GM20431 (cell line): ENCODE results near the gene MPC2.

Experiments used
- in situ Hi-C: fragments of 300-500 bp; cut with MseI, MboI; formaldehyde crosslinking; loops from one replicate; pipeline ENCODE4 v1.15.0; 2020; ENCODE audit warnings: low sequenced_read_pairs; ENCODE audit not compliant: unreplicated experiment

MPC2 gene

DNA sequence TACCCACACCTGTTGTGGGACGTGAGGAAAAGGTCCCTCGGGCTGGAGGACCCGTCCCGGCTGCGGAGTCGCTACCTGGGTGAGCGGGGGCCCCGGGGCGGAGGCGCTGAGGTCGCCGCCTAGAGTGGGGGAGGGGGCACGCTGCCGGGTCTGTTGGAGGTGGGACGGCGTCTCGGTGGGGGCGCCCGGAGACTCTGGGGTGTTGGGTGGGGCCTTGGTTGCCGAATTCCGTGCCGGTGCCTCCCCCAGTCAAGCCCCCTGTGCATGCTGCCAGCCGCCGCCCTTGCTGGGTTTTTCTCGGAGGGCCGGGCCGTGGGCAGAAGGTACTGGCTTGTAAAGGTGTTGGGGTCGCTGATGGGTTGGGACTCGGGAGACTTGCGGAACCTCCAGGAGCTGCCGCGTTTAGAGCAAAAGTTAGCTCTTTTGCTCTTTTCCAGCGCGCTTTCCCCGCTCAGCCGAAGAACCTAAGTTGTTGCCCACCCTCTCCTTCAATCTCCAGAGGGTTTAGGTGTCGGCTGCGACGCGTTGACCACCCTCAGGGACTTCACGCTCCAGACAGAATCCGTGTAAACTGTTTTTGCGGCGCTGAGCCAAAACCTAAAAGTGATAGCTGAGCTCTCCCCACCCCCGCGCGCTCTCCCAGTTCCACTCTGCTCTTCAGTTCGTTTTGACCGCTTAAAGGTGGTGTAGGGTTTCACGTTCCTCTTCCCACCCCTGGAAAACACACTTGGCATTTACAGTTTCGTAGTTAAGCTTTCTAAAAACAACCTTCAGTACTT lies at the start of gene MPC2:
TSS of gene MPC2 (minus strand) at position 143 of the 779 bp plus-strand sequence. CDS start 1,231 bp downstream, outside the sequence.
- in situ Hi-C loops = no loop called here

- in situ Hi-C loops = no loop called here
Observed at GRCh38 chr1:167984886-167985489, 48.1 kb upstream of the MPC2 start.

- in situ Hi-C loops = no loop called here
Observed at GRCh38 chr1:167983797-167984420, 47.0 kb upstream of the MPC2 start.

DNA sequence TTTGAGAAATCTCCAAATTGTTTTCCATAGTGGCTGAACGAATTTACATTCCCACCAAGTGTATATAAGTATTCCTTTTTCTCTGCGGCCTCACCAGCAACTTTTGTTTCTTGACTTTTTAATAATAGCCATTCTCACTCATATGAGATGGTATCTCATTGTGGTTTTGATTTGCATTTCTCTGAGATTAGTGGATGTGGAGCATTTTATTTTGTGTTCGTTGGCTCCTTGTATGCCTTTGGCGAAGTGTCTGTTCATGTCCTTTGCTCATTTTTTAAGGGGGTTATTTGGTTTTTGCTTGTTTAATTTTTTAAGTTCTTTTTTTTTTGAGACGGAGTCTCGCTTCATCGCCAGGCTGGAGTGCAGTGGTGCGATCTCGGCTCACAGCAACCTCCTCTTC lies 45.1 kb upstream of the MPC2 start:
- in situ Hi-C loops = no loop called here

DNA sequence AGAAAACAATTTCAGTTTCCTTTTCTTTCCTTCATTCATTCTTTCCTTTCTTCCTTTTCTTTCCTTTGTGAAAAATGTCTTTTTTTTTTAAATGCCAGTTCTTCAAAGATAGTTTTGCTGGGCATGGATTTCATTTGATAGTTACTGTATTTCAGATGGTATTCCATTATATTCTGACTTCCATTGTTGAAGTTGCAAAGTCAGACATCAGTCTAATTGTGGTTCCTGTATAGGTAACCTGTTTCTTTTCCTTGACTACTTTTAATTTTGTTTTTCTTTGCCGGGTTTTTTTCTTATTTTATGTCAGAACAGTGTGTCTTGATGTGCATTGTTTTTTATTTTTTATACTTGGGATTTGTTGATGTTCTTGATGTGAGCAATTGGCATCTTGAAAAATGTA lies 40.4 kb upstream of the MPC2 start:
- in situ Hi-C loops = no loop called here

- in situ Hi-C loops = no loop called here
Observed at GRCh38 chr1:167974698-167975097, 37.8 kb upstream of the MPC2 start.

DNA sequence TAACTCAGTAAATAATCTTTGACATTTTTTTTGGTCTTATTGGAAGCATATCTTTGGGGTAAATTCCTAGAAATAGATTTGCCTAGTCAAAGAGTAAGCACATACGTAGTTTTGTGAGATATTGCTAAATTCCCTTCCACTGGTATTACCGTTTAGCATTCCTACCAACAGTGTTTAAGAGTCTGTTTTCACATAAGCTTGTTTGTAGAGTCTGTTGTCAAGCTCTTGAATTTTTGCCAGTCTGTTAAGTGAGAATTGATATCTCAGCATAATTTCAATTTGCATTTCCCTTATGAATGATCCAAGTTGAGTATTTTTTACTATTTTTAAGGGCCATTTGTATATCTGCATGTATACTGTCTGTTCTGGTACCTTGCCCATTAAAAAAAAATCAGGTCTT lies 37.0 kb upstream of the MPC2 start:
- in situ Hi-C loops = no loop called here

- in situ Hi-C loops = no loop called here
Observed at GRCh38 chr1:167968569-167968968, 31.7 kb upstream of the MPC2 start.

DNA sequence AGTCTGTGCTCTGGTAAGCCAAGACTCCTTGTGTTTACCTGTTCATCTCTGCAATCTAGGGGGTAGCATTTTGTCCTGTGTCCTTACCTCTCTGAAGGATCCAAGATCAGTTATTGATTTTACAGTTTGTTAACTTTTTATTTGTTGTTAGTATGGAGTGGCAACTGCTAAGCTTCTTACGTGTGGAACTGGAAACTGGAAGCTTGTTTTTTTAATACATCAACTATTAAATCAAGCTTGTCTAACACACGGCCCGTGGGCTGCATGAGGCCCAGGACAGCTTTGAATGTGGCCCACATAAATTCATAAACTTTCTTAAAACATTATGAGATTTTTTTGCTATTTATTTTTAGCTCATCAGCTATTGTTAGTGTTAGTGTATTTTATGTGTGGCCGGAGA lies 29.2 kb upstream of the MPC2 start:
- in situ Hi-C loops = no loop called here

DNA sequence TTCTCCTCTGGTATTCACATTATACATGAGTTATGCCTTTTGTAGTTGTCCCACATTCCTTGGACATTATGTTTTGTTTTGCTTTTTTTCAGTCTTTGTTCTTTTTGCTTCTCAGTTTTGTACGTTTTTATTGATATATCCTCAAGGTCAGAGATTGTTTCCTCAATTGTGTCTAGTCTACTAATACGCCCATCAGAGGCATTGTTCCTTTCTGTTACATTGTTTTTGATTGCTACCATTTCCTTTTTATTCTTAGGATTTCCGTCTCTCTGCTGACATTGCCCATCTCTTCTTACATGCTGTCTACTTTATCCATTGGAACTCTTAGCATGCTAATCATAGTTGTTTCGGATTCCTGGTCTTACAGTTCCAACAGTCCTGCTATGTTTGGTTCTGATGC lies 27.8 kb upstream of the MPC2 start:
- in situ Hi-C loops = no loop called here

DNA sequence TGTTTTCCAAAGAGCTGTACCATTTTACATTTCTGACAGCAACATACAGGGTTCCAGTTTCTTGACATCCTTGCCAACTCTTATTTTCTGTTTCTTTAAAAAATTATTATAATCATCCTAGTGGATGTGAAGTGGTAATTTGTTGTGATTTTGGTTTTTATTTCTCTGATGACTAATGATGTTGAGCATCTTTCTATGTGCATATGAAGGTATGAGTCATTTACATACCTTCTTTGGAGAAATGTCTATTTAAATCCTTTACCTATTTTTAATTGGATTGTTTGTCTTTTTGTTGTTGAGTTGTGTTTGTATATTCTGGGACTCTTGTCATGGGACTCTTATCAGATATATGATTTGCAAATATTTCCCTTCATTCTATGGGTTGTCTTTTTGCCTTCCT lies 20.8 kb upstream of the MPC2 start:
- in situ Hi-C loops = no loop called here

DNA sequence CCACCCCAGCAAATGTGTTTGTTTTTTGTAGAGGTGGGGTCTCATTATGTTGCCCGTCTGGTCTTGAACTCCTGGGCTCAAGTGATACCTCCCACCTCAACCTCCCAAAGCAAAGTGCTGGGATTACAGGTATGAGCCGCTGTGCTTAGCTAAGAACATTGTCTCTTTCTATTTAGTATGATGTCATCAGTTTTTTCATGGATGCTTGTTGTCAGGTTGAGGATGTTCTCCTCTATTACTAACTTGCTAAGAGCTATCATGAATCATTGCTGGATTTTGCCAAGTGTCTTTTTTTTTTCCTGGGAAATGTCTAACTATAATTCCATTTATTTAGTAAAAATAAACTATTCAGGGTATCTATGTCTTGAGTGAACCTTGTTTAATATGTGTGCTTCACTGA lies 19.0 kb upstream of the MPC2 start:
- in situ Hi-C loops = no loop called here

GRCh38 chr1:167950569-167950968 lies 13.7 kb upstream of the MPC2 start:
- in situ Hi-C loops = no loop called here

DNA sequence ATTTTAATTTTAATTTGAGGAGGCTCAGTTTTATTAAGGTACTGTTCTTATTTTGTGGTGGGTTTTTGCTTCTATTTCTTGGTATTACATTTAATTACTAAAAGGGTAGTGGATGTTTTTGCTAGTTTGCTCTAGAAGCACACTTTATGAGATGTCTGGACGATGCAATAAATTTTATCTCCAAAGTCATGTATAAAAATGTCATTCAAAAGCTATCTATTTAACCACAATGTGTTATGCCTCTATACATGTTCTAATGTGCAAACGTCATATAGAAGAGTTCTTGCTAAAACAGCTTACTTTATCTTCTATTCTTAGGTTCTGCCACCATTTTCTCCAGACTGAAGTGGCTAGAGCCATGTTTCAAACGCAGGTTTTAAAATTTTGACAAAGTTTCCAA lies 12.9 kb upstream of the MPC2 start:
- in situ Hi-C loops = no loop called here

DNA sequence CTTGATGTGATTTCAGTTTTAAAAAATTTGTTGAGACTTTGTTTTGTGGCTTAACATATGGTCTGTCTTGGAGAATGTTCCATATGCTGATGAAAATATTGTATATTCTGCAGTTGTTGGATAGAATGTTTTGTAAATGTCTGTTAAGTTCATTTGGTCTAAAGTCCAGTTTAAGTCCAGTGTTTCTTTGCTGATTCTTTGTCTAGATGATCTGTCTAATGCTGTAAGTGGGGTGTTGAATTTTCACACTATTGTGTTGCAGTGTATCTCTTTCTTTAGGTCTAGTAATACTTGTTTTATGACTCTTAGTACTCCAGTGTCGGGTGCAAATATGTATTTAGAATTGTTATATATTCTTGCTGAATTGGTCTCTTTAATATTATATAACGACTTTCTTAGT lies 10.9 kb upstream of the MPC2 start:
- in situ Hi-C loops = no loop called here

- in situ Hi-C loops = no loop called here
Observed at GRCh38 chr1:167943541-167943940, 6.7 kb upstream of the MPC2 start.

DNA sequence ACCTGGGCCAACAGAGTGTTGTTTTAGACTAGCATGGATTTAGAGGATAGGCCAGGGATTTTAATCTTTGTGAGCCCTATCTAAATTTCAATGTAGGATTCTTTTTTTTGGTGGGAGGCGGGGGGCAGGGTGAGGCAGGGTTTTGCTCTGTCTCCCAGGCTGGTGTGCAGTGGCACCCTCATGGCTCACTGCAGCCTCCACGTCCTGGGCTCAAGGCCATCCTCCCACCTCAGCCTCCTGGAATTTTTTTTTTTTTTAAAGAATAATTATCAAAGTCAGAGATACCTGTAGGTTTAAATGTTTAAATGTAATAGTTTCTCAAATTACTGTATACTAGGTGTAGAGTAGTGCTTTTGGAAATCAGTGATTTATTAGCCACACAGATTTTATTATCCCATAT lies 3.4 kb upstream of the MPC2 start:
- in situ Hi-C loops = no loop called here

DNA sequence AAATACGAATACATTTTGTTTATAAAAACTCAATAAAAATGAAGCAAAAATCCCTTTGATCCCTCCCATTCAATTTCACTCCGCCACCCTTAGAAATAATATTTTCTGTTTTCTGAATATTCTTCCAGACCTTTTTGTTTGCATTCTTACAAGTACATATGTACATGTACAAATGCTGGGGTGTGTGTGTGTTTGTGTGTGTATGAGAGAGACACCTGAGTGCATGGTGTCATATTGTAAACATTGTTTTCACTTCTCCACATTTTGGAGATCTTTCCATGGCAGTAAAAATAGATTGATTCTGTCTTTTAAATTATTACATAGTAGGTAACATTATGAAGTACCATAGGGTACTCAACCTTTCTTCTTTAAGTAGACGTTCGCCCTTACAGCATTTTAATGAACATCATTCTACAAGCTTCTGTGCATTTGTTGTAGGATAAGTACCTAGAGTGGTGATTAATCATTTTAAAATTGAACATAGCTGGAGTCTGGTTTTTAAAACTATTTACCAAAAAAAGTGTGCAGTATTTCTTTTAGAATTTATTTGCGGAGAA lies 1.3 kb upstream of the MPC2 start:
- in situ Hi-C loops = no loop called here

DNA sequence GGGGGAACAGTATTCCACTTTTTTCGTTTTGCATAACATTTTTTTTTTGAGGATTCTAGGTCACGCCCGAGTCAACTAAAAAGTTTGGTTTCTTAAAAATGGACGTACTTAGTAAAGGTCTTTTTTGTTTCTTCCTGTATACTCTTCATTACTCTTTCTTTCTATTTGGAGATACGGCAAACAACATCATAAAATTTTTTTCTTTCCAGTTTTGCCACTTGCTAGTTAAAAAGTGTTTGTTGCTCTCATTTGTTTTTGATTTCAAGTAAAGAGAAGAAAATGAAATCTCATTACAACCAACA lies 788 bp upstream of the MPC2 start:
- in situ Hi-C loops = no loop called here

DNA sequence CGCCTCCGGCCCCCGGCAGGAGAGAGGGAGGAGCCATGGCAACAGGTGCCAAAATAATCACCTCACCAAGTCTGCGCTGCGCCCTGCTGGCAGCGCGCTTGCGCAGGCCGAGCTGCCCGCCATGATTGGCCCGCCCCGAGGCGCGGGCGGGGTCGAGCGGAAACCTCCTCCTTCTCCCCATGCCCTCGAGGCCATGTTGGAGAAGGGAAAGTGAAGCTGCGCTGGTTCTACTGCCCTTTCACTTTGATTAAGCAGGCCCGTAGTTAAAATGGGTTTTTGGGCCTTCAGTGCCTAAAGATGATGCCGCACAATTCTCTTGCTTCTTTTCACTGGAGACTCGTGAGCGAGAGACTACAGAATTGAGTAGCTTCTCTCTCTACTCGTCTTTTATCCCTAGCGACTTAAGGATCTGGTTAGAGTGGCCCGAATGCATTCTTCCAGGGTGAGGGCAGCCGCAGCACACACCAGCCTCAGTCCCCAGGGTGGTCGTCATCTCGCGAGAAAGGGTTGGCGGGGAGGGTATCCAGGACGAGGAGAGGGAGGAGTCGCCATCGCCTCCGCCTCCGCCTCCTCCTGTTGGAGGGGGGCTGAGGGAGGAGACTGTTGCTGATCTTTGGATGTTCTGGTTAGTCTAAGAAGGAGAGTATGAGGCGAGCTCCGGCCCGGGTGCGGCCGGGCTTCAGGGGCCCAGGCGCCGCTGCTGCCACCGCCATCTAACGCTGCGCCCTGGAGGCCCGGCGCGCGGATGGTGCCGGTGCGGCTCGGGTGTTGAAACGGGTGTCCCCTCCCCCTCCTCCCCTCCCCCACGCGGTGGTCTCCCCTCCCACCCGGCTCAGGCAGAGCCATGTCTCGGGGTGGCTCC lies 573 bp downstream of the MPC2 start, which contains the start of gene DCAF6:
TSS of gene DCAF6 (plus strand) at position 616 of the 862 bp plus-strand sequence. CDS start at position 845, 229 bp downstream.
- in situ Hi-C loops = no loop called here
